Activated CD8-positive, alpha-beta memory T cell treated with anti-CD3 and anti-CD28 coated beads, Interleukin-2, amount 50 U/mL, for 24 hours (primary cell): ENCODE measurements around the gene HOXB4.

Experiments used
- DNase-seq: peaks from one replicate; pipeline ENCODE4 v3.0.0-alpha.2; 2020; ENCODE audit errors: extremely low read depth

Gene HOXB4

GRCh38 chr17:48571826-48572417 lies 6.2 kb downstream of the HOXB4 start:
- DNase-seq, result no peak

- no peak for DNase-seq
These were observed 6.9 kb downstream of the HOXB4 start for GRCh38 chr17:48571024-48571818.

DNA sequence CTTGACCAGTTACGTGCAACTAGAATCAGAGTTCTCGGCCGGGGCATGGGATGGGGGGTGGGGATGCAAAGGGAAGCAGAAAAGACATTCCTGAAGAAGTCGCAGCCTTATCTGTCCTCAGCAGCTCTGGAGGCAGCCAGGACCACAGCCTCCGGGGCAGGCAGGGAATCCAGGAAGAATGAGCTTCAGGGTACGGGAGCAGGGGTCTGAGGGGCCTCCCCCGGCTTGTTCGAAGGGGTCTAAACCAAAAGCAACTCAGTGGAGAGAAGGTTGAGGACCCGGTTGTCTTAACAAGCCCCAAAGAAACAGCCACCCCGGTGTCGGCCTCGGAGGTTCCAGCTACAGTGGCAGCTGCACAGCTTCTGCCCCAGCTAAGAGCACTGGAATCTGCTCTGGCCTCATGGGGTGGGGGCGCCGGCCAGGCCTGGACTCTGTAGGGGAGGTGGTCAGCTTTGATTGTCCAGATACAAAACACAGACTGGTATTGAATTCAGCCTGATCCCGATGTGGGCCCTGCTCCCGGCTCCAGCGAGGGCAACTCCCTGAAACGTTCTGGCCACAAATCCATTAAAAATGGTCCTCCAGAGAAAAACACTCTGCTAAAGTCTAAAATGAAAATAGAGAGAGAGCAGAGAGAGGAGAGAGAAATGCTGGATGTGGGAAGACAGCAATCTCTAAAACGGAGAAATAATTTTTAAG lies 7.7 kb downstream of the HOXB4 start:
- DNase-seq, result no peak

GRCh38 chr17:48569674-48570324 lies 8.4 kb downstream of the HOXB4 start:
- DNase-seq, result no peak

GRCh38 chr17:48569240-48569582 lies 8.9 kb downstream of the HOXB4 start:
- DNase-seq, result no peak

DNA sequence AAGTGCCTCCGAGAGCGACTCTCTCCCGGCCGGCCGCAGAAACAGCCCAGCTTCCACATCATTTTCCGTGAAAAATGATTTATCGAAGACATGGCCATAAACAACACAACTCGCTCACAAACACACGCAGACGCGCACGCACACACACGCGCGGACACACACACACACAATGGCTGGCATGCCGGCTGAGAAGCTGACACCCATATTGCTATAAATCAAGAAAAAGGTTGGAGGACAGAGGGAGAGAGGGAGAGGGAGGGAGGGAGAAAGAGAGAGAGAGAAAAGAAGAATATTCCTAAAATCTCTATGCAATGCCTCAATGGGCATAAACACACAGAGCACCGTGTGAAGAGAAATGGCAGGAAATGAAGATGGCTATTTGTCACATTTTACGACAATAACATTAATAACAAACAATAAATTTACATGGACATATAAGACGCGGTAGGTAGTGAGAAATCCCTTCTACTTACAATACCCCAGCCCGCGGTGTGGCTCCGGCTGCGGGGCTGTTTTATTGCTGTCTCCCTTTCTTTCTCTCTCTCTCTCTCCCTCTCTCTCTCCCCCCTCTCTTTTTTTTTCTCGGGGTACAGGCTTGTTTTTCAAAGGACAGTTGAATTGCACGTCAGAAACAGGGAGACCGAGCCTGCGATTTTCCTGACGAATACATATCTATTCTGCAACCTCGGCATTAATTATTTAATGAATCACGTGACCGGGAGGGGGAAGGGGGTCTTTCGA lies 9.5 kb downstream of the HOXB4 start:
- no peak for DNase-seq

GRCh38 chr17:48567646-48568354 lies 10.3 kb downstream of the HOXB4 start:
- no peak for DNase-seq

DNA sequence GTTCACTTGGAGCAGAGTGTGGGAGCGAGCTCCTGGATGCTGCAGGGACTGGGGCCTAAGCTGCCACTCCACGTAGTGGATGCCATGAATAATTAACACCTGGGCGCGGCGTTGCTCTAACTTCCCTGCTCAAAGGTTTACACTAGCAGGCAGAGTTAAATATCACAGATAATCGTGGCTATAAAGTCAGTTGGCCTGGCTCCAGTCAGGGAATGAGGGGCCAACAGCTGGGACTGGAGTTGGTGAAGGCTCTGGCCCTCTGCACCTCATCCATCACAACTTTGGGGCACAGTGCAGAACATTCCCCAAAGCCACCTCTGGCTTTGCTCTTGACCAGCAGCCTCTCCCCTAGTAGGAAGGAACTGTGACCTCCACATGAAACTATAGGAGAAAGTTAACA lies 10.9 kb downstream of the HOXB4 start:
- DNase-seq, result no peak

GRCh38 chr17:48566717-48567116 lies 11.4 kb downstream of the HOXB4 start:
- no peak for DNase-seq

DNA sequence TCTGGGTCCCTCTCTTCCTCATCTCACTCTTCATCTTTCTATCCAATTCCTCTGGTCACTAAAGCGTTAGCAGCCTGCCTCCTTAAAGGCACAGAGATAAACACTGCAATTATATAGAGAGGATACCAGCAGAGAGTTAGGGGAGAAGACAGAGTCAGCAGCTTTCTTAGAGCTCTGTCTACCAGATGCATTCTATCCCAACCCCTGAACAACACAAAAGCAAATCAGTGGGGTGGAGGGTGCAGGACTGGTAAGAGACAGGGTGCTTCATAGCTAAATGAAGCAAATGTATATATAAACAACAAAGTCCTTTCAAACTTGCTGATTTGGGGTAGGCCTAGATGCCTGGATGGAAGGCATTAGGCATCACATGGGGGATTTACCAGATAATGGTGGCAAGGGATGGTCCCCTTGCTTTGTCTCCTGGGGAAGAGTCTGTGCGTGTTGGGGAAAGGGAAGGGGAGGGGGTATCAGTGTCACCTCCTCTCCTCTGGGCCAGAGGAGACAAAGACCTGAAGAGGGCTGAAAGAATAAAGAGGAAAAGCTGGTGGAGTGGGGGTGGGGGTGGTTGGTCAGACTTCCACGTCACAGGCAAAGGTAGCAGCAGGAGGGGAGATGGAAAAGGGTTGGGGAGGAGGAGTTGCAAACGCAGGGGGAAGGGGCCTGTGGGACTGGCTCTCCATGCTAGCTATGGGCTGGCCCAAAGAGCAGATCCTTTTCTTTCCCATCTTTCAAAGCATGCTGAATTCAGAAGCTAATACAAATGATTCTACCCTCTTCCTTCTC lies 12.0 kb downstream of the HOXB4 start:
- DNase-seq, result no peak

DNA sequence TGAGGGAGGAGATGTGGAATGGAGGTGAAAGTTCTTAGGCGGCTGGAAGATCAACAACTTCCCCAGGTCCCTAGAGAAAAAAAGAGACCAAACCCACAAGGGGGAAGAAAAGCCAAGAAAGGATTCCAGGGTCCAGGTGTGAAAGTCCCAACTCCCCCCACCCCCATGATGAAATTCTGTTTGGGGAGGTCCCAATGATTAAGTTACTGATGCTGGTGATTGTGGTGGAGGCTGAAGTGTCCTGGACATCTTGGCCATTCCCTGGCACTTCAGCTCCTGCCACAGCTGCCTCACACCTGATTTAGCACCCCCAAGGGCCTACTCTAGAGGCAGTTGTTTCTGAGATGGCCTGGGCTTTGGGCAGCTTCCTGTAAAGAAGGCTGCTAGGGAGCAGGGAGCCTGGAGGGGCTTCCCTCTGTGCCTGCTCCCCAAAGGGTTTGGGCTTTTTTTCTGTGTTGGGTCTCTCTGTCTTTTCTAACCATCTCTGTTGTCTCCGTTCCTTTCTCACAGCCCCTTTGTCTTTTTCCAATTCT lies 13.1 kb downstream of the HOXB4 start:
- DNase-seq, result no peak

DNA sequence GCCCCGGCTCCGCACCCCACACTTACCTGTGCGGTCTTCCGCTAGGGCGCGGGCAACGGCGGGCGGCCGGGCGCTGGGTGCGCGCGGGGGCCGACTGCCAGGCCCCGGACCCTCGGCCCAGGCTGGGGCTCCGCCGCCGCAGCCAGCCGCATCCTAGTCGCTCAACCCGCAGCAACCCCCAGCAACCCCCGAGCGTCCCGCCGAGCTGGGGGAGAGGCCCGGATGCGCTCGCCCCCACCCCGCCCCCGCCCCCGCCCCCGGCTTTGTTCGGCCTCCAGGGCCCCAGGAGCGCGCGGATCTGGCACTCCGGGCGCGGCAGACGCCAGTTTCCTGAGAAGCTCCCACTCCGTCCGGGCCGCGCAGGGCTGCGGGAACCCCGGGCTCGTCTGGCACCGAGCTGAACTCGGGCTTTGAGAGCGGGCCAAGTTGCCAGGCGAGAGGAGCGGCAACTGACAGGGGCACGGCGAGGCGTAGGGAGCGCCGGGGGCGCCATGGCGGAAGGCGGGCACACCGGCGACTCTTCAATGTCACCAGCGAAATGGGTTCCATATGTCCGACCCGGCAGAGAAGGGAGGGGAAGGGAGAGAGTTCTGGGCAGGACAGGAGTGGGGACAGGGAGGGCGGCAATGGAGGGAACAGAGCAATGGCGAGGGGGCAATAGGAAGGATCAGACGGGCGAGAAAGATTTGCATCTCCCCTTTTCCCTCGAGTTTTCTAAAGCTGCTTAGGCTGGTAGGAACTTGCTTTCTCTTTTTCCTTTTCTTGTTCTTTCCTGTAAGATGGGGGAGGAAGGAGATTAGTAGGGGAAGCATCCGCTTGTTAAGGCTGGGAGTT lies 13.7 kb downstream of the HOXB4 start:
- DNase-seq, result no peak

DNA sequence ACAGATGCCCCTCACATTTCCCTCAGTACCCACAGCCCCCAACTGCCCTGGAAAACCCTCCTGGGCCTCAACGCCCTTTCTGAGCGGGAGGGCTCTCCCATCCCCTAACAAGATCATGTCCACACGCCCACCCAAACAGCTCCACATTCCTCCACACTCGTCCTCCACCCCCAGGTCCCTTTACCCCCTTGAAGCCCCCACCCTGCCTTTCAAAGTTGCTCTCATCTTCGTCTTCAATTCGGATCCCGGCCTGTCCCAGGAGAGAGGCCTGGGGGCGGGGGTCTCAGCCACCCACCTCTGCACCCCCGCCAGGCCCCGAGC lies 14.3 kb downstream of the HOXB4 start:
- DNase-seq, result no peak

DNA sequence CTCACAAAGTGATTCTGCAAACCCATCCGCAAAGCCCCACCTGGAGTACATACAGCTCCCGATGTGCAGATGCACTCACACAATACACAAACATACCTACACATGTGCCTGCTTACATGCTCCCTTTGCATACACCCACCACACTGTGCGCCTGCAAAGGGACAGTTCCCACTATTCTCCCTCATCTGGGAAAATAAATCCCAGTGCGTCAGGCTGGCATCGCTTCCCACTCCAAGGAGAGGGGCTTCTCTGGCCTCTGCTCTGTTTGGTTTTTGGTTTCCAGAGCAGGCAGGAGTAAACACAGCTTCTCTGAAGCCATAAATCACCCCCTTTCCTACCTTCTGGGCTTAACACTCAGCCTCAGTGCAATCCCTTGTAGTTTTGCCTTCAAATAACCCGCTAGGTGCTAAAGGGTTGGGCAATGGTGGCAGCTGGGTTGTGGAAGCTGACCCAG lies 14.7 kb downstream of the HOXB4 start:
- DNase-seq, result no peak

DNA sequence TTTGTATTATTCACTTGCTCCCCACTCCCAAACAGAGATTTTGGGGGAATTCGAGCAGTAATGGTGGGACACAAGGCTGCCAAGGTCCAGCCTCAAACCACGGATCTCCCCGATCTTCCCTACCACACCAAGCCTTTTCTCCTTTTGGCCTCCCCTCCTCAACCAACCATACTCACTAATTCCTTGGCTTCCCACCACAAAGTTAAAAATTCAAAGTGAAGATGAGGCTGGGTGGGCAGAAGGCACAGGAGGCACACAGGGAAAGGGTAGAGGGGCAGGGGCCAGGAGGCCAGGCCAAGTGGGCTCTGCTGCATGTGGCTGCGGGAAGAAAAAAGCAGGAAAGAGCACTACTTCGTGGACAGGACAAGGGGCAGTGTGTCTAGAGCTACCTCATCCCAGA lies 15.2 kb downstream of the HOXB4 start:
- DNase-seq, result no peak

DNA sequence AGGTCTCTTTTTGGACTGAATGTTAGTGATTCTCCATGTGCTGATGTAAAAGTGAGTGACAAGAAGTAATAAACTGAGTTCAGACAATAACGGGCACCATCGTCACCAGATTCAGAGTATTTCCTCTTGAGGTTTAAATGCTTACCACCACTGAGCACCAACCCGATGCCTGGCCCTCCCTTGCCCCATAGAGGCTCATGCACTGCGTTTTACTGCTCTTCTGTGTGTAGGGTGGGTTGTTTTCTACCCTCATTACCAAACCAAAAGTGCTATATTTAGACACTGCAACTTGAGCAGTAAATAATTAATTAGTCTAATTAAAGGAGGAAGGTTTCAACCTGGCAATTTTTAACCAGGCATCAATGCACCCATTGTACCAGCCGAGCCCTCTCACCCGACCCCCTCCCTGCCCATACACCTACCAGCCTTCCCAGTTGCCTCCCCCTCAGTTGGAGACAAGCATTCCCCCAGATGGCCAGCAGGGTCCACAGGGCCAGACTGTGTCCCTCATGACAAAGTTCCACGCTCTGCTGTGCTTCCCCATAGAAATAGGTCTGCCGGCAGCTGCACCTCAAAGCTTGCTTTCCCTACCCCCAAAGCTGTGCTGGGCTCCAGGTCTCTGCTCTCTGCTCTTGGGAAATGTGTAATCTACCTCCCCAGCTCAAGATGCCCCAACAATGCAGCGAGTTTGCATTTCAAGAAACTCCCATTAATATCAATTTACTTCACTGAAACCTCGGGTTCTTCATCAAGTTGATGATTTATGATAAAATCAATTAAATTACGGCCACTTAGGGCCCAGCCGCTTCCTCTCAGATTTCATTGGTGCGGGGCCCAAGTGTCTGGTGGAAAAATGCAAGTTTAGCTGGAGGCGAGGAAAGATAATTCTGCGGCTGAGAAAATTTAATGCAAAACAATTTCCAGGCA lies 16.0 kb downstream of the HOXB4 start:
- no peak for DNase-seq

DNA sequence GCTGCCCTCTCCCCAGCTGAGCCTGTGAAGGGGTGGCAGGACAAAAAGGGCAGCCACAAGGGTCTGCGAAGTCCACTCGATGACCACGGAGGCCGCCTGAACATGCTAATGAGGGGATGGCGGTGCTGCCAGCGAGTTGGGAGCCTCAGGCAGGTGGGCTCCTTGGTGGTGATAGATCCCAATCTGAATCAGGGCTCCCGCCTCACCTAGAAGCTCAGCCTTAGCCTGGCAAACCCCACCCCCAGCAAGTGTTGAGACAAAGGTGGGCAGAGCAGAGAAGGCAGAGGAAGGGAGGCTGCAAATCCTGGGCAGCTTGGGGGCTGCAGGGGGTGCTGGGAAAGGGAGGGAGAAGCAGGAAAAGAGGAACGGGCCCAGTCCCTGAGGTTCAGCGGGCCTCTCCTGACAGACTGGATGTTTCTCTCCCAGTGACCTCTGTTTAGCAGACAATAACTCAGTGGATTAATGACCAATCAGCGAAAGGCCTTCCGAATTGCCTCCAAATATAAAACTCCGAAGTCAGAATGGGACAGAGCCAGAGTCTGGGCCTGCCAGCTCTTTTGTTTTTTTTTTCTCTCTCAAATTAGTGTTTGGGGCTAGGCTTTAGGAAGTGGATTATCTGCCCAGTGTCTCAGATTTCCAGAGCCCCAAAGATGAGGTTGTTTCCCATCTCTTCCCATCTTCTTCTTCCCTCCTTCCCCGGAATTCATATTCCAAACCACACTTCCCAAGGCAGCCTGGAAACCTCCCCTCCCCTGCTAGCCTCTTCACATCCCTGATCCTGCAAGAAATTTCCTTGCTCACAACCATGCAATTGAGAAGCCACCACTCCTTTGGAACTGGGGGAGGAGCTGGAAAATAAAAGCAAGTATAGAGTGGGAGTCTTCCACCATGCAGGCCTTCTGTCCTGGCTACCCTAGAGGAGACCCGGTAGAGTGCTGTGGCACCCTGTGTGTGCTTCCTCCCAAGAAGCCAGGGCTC lies 18.0 kb downstream of the HOXB4 start:
- DNase-seq, result no peak
